ENCODE data around the gene ALDOC. TPM values are rescaled to one million over a fixed set of nuclear protein-coding genes. Genes with fewer than 3 reads are reported as not detected.

Gene ALDOC
- total RNA-seq, 4 donors from 2014 or later: 29.4 to 355 (median 71.1) TPM

DNA sequence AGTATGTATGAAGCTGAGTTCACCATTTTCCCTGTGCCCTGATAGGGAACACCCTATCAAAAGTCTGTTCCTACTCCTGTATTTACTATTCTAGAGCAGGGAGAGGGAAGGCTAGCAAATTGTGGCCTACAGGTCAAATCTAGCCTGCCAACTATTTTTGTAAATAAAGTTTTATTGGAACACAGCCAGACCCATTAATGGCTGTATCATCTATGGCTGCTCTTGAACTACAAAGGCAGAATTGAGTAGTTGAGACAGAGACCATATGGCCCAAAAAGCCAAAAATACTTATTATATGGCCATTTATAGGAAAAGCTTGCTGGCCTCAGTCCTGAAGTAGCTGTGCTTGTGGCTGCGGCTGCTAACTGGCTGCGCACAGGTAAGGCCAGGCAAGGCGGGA is 4.3 kb upstream of the ALDOC start:
- TF ChIP-seq, protein P1, sequence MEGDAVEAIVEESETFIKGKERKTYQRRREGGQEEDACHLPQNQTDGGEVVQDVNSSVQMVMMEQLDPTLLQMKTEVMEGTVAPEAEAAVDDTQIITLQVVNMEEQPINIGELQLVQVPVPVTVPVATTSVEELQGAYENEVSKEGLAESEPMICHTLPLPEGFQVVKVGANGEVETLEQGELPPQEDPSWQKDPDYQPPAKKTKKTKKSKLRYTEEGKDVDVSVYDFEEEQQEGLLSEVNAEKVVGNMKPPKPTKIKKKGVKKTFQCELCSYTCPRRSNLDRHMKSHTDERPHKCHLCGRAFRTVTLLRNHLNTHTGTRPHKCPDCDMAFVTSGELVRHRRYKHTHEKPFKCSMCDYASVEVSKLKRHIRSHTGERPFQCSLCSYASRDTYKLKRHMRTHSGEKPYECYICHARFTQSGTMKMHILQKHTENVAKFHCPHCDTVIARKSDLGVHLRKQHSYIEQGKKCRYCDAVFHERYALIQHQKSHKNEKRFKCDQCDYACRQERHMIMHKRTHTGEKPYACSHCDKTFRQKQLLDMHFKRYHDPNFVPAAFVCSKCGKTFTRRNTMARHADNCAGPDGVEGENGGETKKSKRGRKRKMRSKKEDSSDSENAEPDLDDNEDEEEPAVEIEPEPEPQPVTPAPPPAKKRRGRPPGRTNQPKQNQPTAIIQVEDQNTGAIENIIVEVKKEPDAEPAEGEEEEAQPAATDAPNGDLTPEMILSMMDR (IDR thresholded peaks at IDR 0.05; ENCODE audit: low read depth): no peak

DNA sequence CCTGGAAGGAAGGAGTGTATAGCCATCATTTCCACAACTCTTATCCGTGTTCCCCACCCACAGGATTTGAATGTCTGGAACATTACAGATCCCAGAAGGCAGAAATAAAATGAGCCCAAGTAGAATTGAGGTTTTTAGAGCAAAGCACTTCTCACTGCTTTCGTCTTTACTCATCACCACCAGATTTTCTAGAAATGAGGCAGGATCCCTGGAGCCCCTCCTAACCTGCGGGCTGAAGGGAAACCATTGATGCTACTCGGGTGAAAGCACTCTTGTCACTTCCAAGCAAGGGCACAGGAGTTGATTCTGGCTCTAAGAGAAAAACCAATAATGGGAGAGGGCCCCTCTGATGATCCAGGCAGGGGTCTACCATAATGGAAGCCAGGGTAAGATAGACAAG is 2.8 kb upstream of the ALDOC start:
- TF ChIP-seq, protein P1 (IDR thresholded peaks at IDR 0.05; ENCODE audit: low read depth): no peak

DNA sequence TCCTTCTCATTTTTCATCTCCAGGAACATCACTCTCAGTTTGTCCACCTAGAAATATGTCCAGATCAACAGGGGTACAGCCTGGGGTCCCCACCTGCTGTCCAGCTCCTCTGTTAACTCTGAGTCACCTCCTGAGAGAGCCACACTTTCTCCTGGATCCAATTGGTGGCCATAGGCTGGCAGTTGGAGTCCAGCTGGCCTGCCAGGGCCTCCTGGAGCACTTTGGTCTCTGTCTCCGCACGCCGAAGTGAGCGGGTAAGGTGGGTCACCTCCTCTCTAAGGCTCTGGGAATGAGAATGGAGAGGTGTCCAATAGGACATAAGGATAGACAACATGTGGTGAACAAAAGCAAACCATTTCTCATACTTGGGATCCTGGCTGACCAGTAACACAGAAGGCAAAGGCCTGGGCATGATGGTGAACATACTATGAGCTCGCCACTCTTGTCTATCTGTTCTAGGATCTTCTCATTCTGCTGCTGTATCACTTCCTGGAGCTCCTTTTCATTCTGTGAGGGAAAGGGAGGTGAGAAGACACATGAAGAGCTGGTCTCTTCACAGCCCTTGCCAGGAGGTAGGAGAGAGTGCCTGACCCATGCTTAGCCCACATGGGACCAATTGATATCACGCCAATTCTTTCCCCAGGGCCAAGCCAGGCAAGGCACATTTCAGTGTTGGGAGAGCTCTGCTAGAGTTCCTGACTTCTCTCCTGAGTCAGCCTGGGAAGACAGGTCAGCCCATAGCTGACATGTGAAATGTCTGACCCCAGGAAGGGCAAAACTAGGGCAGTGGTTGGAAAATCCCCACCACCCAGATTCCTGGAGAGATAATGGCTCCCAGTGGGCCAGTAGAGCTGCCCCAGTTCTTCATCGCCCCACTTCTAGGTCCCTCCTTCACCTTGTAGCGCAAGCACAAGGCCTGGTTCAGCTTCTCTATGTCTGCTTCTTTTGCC is 1.8 kb upstream of the ALDOC start:
- TF ChIP-seq, protein P1 (IDR thresholded peaks at IDR 0.05; ENCODE audit: low read depth): no peak

DNA sequence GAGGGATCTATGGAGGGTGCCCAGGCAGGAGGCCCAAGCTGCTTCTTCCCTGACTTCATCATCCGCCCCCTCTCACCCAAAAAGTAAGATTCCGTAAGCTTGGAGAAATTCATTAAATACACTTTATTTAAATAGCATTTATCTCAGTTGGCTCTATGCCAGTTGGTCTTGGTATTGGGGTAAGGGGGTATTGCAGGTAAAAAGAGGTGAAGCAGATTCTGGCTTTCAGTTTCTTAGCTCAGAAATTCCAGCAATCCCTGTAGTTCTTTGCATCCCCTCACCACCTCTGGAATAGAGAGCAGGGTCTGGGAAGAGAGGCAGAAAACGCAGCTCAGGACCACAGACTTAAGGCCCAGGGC is 750 bp upstream of the ALDOC start:
- TF ChIP-seq, protein P1 (IDR thresholded peaks at IDR 0.05; ENCODE audit: low read depth): no peak

DNA sequence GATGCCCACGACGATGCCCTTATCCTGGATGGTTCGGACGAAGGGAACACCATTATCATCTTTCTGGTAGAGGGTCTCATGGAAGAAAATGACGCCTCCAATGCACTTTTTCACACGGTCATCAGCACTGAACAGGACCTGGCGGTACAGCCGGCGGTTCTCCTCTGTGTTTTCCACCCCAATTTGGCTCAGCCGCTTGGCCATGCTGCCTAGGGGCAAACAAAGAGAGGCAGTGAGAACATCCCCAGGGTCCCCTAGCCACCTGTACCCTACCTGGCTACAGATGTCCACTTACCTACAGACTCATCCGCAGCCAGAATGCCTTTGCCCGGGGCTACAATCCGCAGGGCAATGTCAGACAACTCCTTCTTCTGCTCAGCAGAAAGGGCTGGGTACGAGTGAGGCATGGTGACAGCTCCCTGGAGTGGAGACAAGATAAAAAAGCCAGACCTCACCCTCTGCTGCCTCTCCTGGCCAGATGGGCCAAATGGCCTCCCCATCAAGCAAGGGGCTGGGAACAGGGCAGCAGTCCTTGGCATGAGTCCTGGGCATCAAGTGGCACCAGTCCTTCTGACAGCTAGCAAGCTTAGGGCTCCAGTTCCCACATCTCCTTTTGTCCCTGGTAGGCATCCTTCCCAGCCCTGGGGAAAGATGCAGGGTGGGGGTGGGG is 1.4 kb downstream of the ALDOC start:
- TF ChIP-seq, protein P1 (IDR thresholded peaks at IDR 0.05; ENCODE audit: low read depth): no peak

DNA sequence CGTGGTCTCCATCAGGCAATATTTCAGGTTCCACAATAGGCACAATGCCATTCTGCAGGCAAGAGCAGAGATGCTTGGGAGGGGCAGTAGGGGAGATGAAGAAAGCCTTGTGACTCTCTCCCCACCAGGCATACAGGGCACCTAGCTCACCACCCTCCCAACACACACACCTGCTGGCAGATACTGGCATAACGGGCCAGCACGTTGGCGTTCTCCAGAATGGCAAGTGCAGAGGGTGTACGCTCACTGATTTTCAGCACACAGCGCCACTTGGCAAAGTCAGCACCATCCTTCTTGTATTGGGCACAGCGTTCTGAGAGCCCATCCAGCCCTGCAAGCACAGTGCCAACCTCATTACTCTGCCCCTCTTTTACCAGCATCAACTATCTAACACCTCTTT is 2.2 kb downstream of the ALDOC start:
- TF ChIP-seq, protein P1 (IDR thresholded peaks at IDR 0.05; ENCODE audit: low read depth): no peak

DNA sequence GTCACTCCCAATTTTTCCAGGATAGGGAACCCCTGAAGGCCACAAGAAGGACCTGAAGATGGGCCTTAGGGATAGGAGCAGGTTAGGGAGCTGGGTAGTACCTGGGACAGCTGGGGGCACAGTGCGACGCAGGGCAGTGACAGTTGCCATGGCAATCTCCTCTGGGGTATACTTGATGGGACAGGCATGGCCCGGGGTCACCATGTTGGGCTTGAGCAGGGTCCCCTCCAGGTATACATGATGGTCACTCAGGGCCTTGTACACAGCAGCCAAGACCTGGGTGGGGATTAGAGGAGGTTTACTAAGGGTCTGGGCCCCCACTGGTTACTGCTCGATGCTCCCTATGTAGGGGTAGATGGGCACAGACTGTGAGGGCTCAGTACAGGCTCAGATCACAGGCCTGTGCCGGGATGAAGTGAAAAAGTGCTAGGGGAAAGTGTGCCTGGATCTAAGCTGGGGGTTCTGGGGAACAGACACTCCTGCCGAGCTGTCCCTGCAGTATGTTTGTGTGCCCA is 2.7 kb downstream of the ALDOC start:
- TF ChIP-seq, protein P1 (IDR thresholded peaks at IDR 0.05; ENCODE audit: low read depth): no peak
